Measurements from ENCODE around the gene RASSF7. TPM values are rescaled to one million over a fixed set of nuclear protein-coding genes. Genes with fewer than 3 reads are reported as not detected.
A peak's percentile ranks its signal among the peaks of the same experiment; 100 is the strongest.

RASSF7 gene
- polyA plus RNA-seq, 3 donors: 6.1 to 43.9 (median 11.4) TPM

DNA sequence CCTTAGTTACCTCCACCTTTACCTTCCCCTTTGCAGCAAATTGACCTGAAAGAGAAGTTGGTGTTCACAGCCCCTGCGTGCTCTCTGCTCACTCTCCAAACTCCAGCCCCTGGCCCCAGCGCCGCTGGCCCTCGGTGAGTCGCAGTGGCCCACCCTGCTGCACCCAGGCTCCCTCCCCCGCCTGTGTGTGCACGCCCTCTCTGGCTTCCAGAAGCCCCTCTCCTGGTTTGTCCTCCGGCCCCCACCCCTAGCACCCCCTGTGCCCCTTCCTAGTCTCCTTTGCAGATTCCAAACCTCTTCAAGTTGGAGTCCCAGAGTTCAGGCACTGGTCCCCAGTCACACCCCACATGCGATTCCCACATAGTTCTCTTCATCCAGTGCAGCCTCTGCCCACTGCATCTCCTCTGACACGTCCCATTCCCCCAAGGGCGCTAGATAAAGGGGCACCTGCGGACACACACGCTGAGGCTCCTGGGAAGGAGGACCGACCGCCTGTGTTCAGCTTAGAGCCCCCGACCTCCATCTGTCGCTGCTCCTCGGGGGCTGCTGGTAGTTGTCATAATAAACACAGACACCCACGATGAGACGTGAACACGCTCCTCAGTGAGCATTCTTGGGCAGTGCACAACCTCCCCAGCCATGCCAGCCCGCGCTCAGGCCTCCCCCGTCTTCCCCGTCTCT is 14.0 kb downstream of the RASSF7 start:
- no peak overlapping the region for H3K27ac ChIP-seq (ENCODE audit: low read depth, low read length)
- WGBS, 3 donors: 20 to 28% (median 21%) methylated on average over 23 to 25 of the region's 25 CpGs

DNA sequence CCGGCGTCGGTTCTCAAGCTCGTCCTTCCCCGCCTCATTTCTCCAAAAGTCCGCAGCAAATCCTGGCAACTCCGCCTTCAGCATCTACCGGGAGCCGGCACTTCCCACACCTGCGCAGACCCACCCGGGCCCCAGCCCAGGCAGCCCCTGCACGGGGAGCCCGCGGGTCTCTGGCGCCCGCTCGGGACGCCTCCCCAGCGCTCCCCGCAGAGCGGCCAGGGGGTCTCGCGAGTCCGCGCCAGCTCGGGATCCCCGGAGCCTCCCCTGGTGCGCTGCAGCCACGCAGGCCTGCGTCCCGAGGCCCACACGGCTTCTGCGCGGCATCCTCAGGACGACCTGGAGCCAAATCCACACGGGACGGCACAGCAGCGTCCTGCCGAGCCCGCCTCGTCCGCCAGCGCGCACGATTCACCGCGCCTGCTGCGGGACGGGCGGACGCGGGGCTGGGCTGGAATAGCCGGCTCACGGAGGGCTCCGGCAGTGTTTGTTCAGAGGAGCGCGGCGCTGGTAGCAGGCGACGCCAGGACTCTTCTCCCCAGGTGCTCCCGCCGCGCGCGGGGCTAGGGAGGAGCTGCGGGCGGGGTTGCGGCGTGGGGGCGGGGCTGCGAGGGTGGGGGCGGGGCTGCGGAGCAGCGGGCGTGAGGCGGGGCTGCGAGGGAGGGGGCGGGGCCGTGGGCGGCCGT is 14.7 kb downstream of the RASSF7 start:
- H3K27ac ChIP-seq (ENCODE audit: low read depth, low read length): no peak overlapping the region
- WGBS, 3 donors: 0 to 1% (median 1%) methylated on average over 69 to 78 of the region's 81 CpGs

DNA sequence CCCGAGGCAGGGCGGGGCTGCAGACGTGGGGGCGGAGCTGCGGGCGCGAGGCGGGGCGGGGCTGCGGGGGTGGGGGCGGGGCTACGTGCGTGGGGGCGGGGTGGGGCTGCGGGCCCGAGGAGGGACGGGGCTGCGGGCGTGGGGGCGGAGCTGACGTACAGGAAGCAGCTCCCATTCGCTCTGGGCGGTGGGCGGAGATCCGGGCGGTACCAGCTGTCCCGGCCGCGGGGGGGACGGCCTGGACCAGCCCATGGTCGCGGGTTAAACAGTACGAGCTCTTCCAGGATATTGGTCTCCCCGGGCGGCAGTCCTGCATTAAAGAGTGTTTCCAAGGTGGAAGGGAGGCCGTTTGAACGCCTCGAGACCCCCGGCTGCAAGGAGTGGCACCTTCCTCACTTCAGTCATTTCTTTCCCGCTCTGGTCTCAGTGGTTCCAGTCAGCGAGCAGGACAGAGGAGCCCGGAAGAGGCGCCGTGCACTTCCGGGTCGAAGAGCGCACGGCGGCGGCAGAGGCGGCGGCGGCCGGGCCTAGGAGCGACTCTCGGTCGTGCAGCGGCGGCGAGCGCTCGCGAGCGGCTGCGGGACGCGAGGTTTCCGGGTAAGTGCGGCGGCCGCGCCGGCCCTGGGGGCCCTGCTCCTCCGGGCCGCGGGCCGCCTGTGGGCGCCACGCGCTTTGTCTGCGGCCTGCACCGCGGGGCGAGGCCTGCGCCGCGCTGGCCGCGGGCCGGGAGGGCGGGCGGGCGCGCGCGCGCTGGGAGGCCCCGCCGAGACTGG is 15.4 kb downstream of the RASSF7 start, which contains the start of gene PHRF1:
Gene PHRF1 (plus strand): TSS at position 475 of the 773 bp plus-strand sequence. CDS start 5,043 bp downstream, outside the sequence.
- WGBS, 3 donors: 0 to 1% (median 1%) methylated on average over 62 to 97 of the region's 99 CpGs
- H3K27ac ChIP-seq (ENCODE audit: low read depth, low read length): peak within 1 kb of the TSS; percentile 74

DNA sequence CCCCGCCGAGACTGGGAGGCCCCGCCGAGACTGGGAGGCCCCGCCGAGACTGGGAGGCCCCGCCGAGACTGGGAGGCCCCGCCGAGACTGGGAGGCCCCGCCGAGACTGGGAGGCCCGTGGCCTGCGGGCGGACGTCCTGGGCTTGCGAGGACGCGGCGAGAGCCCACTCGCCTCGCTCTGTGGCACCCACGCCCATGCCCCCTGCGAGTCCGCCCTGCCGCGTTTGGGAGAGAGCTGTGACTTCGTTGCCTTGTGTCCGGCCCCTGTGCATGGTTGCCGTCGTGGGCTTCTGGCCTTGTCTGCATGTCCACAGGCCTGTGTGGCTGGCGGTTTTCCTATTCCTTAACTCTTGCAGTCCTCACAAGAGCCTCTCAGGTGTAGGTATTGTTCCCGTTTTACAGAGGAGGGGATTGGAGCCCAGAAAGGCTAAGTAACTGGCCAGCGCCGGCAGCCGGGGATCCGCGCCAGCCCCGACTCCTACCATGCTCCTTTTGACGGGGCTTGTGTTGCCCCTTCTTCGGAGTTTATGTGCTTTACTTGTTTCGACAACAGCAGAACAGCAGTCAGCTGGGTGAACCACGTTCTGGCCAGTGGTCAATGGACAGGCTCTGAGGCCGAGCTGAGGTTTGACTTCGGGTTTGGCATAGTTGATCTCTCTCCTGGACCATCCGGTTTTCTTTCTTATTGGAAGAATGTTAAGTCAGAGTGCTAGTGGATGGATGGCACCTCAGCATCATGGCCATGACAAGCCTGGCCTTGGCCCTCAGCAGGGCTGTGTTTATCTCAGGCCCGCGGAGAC is 16.2 kb downstream of the RASSF7 start:
- 2 to 6% (median 5%) methylated on average over 38 to 44 of the region's 48 CpGs for WGBS, 3 donors

DNA sequence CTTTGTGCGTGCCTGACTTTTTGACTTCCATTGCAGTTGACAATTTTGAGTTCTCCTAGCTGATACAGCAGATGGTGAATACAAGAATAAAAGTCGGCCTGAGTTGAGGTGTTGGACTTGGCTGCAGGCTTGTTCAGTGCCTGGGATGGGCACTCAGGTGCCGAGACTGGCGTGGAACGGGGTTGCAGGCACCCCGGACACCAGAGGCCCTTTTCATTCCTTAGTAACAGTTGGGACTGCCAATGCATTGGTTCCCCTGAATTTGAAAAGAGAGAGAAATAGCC is 16.8 kb downstream of the RASSF7 start:
- no peak overlapping the region for H3K27ac ChIP-seq (ENCODE audit: low read depth, low read length)

More for the DNA sequence above, 16.2 kb downstream of the RASSF7 start:
- no peak overlapping the region for H3K27ac ChIP-seq (ENCODE audit: low read depth, low read length)

DNA sequence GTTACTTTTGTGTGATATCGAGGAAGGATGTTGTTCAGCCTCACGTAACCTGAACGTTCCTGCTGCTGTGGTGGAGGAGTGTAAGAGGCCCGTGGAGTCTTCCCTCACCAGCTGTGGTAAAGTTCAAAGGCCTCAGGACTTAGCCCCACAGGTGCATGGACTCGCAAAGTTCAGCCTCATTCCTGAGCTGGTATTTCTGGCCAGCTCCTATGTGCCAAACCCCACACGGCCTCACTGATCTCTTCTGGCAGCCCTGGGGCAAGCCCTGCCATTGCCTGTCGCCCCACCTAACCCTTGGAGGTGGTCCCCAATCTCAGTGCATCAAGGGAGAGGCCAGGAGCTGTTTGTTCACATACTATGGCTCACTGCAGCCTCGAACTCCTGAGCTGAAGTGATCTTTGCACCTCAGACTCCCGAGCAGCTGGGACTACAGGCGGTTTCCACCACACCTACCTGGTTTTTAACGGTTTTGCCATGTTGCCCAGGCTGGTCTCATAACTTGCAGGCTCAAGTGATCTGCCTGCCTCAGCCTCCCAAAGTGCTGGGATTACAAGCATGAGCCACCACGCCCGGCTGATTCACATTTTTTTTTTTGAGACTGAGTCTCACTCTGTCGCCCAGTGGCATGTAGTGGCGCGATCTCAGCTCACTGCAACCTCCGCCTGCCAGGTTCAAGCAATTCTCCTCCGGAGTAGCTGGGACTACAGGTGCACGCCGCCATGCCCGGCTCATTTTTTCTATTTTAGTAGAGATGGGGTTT is 17.7 kb downstream of the RASSF7 start:
- WGBS, 3 donors: 60 to 78% (median 74%) methylated on average over 21 of the region's 21 CpGs
- no peak overlapping the region for H3K27ac ChIP-seq (ENCODE audit: low read depth, low read length)

More for the DNA sequence above, 16.8 kb downstream of the RASSF7 start:
- 35 to 66% (median 62%) methylated on average over 6 of the region's 6 CpGs for WGBS, 3 donors

DNA sequence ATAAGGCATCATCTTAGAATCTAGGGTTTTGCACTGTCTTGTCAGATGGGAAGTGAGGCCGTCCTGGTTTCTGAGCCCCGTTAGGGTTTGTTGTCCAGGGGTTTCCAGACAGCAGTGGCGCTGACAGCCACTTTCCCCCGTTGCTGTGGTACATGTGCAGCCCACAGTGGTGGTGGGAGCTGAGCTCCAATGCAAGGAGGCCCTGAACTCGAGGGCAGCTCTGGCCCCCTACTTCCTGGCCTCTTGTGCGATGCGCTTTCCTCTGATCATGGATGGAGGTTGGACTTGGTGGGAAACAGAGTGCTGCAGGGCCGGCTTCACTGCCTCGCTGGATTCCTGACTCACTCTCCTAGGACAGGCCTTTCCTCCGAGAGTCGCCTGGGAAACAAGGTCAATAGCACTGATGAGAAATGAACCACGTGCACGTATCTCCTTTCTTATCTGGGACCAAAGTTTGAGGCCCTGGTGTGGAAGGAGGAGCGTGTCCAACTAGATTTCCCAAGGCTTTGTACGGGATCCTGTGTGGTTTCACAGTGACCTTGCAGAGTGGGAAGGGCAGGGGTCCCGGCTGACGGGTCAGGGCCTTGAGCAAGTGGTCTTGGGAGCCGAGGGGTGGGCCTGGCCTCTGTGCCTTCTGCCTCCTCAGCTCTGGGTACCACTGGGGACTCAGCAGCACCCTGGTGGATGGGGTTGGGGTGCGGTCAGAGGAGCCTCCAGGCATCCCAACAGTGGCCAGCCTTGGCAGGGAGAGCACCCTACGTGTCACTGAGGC is 19.2 kb downstream of the RASSF7 start:
- H3K27ac ChIP-seq (ENCODE audit: low read depth, low read length): no peak overlapping the region
- WGBS, 3 donors: 37 to 84% (median 75%) methylated on average over 20 of the region's 20 CpGs

DNA sequence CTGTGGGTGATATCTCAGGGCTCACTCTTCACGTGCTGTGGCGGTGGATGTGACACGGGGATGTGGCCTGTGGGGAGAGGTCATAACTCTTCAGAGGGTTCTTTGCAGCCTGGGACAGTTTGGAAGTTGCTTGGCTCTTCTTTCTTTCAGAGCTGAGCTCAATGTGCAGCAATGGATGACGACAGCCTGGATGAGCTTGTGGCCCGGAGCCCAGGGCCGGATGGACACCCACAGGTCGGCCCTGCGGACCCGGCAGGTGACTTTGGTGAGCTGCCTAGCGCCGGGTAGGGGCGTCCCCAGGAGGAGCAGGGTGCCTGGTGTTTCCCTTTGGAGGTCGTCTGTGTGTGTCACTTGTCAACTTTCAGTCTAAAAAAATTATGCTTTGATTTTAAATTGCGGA is 20.6 kb downstream of the RASSF7 start:
- whole genome bisulfite sequencing, 3 donors: 76 to 83% (median 77%) methylated on average over 14 of the region's 14 CpGs
- H3K27ac ChIP-seq (ENCODE audit: low read depth, low read length): no peak overlapping the region

DNA sequence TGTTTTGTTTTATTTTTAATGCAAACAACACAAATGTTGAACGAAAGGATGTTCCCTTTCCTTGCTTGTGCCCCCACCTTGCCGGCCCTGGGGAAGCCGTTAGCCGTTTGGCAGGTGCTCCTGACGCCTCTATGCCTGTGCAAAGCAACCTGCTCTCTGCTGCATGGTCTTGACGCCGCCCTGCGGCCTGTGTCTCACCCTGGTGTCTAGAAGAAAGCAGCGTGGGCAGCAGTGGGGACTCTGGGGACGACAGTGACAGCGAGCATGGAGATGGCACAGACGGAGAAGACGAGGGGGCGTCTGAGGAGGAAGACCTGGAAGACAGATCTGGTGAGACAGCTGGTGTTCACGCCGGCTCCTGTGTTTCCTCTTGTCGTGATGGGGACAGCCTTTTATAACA is 21.0 kb downstream of the RASSF7 start:
- no peak overlapping the region for H3K27ac ChIP-seq (ENCODE audit: low read depth, low read length)
- 74 to 87% (median 84%) methylated on average over 17 of the region's 17 CpGs for WGBS, 3 donors

DNA sequence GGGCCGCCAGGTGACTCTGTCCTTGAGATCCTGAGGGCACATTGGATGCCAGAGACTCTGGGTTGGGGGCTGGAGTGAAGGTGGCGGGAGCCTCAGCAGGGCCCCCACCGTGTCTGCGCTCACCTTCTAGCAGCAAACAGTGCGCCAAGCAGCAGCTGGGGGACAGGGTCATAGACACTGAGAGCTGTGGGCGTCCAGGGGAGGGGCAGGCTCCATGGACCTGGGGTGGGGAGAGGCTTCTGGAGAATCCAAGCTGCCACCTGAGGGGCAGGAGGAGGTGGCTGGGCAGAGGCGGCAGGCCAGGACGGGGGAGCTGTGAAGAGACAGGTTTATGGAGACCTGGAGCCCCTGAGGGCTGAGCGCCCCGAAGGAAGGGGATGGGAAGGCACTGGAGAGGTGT is 23.5 kb downstream of the RASSF7 start:
- no peak overlapping the region for H3K27ac ChIP-seq (ENCODE audit: low read depth, low read length)
- 92 to 97% (median 95%) methylated on average over 10 of the region's 10 CpGs for WGBS, 3 donors

DNA sequence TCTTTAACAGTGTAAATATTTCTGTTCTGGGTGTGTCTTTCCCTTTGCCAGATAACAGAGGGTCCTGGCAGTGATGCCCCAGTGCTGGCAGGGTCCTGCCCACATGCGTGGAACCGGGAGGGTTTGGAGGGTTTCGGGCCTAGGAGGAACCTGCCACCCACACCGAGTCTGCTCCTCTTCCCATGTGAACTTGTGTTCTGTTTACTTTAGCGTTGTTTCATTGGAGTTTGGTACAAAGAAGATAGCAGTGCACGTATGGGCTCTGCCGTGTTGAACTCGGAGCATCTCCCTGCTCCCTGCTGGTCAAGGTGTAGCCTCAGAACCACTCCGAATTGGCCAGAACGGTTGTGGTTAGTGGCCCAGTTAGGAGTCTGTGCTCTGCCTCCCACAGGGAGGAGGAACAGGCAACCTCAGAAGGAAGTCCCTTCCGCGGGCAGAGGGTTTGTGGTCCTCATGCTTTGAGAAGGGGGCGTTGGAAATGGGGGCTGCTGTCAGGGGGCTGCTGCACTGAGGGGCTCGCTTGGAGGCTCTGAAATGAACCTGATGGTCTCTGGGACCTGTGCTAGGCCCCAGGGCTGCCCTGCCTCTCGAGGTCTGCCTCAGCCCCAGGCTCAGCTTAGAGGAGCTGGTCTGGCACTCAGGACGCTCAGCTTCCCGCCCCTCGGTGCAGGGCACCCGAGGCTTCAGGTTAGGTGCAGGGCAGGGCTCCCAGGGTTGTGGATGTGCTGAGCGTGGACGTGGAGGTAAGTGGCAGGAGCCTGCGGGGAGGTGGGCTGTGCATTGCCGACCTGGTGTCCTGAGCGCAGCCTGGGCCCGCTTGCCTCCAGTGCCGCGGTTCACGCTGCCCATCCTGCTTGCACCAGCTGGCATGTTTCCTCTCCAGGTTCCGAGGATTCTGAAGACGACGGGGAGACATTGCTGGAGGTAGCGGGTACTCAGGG is 25.9 kb downstream of the RASSF7 start:
- H3K27ac ChIP-seq (ENCODE audit: low read depth, low read length): no peak overlapping the region
- 84 to 88% (median 87%) methylated on average over 32 of the region's 32 CpGs for WGBS, 3 donors

DNA sequence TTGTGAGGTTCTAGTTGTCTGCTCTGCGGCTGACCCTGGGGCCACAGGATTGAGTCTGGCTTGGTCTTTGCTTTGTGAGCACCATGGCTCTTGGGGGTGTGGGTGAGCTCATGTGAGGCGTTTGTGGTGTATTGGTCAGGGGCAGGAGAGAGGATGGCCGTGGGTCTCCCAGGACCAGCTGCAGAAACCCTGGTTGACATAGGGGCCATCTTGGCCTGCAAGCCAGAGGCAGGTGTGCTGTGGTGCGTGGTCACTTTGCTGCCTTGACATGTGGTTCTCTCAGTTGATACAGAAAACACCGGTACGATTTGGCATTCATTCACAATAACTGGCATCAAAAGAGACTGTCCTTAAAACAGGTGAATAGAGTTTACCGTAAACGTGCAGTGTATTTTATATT is 26.8 kb downstream of the RASSF7 start:
- no peak overlapping the region for H3K27ac ChIP-seq (ENCODE audit: low read depth, low read length)
- 81 to 85% (median 84%) methylated on average over 8 of the region's 8 CpGs for WGBS, 3 donors

DNA sequence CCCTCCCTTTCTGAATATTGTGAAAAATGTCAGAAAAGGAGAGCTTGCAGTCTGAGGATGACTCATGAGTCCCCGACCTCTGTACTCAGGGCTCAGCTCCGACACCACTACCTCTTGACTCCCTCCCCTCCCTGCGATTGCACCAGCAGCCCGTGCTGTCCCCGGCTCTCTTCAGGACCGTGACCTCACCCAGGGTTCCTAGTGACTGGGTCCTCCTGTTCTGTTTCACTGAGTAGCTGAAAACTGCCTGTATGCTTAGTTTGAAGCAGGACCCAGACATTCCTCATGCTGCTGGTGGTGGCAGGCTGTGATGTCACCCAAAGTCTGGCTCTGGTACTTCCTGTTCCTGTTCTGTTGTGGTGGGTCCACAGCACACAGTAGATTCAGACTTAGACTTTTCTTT is 27.2 kb downstream of the RASSF7 start:
- no peak overlapping the region for H3K27ac ChIP-seq (ENCODE audit: low read depth, low read length)
- 32 to 75% (median 53%) methylated on average over 6 of the region's 6 CpGs for WGBS, 3 donors

DNA sequence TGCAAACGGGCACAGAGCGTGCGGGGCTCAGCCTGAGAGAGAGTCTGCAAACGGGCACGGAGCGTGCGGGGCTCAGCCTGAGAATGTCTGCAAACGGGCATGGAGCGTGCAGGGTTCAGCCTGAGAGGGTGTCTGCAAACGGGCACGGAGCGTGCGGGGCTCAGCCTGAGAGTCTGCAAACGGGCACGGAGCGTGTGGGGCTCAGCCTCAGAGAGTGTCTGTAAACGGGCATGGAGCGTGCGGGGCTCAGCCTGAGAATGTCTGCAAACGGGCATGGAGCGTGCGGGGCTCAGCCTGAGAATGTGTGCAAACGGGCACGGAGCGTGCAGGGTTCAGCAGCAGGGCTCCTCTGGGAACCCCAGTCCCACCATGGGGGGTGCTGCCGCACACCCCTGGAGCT is 29.0 kb downstream of the RASSF7 start:
- H3K27ac ChIP-seq (ENCODE audit: low read depth, low read length): no peak overlapping the region
- WGBS, 3 donors: 93 to 96% (median 94%) methylated on average over 26 of the region's 26 CpGs

DNA sequence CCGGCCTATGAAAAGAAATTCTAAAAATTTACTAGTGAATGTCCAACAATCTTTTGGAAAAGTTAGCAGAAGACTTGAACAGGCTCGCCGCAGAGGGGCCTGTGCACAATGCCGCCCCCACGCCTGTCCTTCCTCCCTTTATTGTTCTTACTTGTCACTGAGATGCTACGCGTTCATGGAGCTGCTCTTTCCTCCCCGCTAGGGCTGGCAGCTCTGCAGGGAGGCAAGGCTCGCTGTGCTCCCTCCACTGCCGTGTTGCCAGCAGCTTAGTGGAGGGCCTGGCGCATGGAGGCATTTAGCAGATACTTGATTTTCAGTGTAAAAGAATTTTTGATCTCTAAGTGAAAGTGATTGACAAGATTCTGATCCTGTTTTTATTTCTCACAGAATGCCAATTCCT is 30.2 kb downstream of the RASSF7 start:
- 76 to 89% (median 79%) methylated on average over 11 of the region's 11 CpGs for WGBS, 3 donors
- no peak overlapping the region for H3K27ac ChIP-seq (ENCODE audit: low read depth, low read length)

DNA sequence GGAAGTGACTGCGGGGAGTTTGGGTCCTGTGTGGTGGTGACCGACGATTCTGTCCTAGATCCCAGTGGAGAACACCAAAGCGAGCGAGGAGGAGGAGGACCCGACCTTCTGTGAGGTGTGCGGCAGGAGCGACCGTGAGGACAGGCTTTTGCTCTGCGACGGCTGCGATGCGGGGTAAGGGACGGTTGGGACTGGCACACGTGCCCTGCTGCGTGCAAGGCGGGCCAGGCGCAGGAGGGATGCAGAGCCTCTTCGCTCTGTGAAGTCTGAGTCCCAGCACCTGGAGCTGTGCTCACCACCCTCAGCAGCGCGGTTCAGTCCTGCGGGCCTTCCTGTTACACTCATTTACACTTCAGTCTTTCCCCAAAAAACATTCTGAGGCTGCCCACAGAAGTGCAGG is 31.7 kb downstream of the RASSF7 start:
- WGBS, 3 donors: 95 to 97% (median 96%) methylated on average over 22 of the region's 22 CpGs
- H3K27ac ChIP-seq (ENCODE audit: low read depth, low read length): no peak overlapping the region

Measured in adipose tissue (tissue), 3 donors.